ENCODE measurements around the gene SLC22A15. TPM values are rescaled to one million over a fixed set of nuclear protein-coding genes. Genes with fewer than 3 reads are reported as not detected.
"Not testable (repeated sequence)": the region's sequence is repeated elsewhere in the genome, so short reads cannot be mapped to it uniquely, and the experiment has no call there.

The SLC22A15 gene
- total and polyA plus RNA-seq, 12 donors, result 0.97 to 13.1 (median 7.7) TPM

DNA sequence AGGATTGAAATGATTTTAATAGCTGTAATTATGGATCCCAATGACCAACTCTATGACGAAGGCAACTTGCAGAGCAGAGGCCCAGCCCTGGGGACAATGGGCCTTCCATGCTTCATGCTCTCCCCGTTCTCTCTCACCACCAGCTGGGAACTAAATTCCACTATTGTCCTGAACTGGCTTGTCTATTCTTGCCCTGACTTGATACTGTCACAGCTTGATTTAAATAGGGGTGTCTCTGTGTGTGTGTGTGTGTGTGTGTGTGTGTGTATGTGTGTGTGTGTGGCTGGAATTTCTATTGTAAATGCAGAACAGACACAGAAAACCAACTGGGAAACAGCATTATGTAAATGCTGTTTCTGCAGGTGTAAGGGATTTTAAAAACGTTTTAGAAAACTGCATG, 57.0 kb downstream of the SLC22A15 start:
- ATAC-seq (no peak), DNase-seq (no peak)
- intact Hi-C loops (cut with DNase I), result no loop called here
- no peaks in the 10 kb centered on the region for H3K4me1 ChIP-seq
- H3K36me3 ChIP-seq, result peaks cover 0 to 88% (median 6%) of the 10 kb centered on the region in 9 donors
- no peak overlapping the region for H3K27ac ChIP-seq
- no peaks in the 10 kb centered on the region for H3K9me3 ChIP-seq
- no peaks in the 10 kb centered on the region for H3K27me3 ChIP-seq
- WGBS, 2 donors, result 74% methylated on average over 3 of the region's 3 CpGs
- H3K4me3 ChIP-seq, result no peak overlapping the region
- TF ChIP-seq, protein P1, sequence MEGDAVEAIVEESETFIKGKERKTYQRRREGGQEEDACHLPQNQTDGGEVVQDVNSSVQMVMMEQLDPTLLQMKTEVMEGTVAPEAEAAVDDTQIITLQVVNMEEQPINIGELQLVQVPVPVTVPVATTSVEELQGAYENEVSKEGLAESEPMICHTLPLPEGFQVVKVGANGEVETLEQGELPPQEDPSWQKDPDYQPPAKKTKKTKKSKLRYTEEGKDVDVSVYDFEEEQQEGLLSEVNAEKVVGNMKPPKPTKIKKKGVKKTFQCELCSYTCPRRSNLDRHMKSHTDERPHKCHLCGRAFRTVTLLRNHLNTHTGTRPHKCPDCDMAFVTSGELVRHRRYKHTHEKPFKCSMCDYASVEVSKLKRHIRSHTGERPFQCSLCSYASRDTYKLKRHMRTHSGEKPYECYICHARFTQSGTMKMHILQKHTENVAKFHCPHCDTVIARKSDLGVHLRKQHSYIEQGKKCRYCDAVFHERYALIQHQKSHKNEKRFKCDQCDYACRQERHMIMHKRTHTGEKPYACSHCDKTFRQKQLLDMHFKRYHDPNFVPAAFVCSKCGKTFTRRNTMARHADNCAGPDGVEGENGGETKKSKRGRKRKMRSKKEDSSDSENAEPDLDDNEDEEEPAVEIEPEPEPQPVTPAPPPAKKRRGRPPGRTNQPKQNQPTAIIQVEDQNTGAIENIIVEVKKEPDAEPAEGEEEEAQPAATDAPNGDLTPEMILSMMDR (IDR thresholded peaks at IDR 0.05), result no peak

DNA sequence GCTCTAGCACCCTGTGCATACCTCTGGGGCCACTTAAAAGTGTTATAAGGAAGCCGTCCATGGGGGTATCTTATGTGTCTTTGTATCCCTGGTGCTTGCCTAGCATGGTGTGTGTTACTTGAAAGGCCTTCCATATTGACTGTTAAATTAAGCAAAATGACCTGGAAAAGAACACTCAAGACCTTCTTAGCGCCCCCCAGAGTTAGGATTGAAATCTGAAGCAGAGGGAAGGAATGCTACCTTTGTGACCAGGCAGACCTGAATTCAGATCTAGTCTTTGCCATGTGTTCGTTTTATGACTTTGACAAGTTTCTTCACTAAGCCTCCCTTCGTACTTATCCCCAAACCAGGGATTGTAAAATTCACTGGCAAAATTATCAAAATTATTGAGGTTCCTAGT, 59.9 kb downstream of the SLC22A15 start:
- H3K4me1 ChIP-seq, result no peaks in the 10 kb centered on the region
- H3K36me3 ChIP-seq, result peaks cover 0 to 87% (median 6%) of the 10 kb centered on the region in 9 donors
- no peak overlapping the region for H3K27ac ChIP-seq
- no peak overlapping the region for H3K4me3 ChIP-seq
- intact Hi-C loops (cut with DNase I), result no loop called here
- no peaks in the 10 kb centered on the region for H3K27me3 ChIP-seq
- ATAC-seq (no peak), DNase-seq (no peak)
- TF ChIP-seq, protein P1 (IDR thresholded peaks at IDR 0.05), result no peak
- 76 to 81% methylated on average over 4 of the region's 4 CpGs for WGBS, 2 donors
- H3K9me3 ChIP-seq, result no peaks in the 10 kb centered on the region

DNA sequence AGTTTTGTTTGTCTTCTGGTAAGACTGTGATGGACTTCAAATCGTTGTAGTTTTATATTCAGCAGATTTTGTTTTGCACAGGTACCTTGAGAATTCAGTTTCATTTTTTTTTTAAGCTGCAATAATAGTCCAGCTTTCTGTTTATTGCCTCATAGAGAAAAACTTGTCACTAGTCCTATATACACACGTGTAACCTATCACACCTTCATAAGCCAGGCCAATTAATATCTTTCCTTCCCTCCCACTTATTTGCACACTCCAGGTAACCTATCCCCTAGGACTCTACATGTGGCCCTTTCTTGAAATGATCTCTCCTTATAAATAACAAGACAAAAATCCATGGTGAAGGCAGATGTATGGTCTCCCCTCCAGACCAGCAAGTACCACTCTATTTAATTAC, 62.4 kb downstream of the SLC22A15 start:
- TF ChIP-seq, protein P1 (IDR thresholded peaks at IDR 0.05), result no peak
- peaks cover 0 to 70% (median 6%) of the 10 kb centered on the region in 9 donors for H3K36me3 ChIP-seq
- WGBS, 2 donors, result 41 to 42% methylated on average over 2 of the region's 2 CpGs
- no peak overlapping the region for H3K4me3 ChIP-seq
- ATAC-seq (no peak), DNase-seq (no peak)
- H3K9me3 ChIP-seq, result no peaks in the 10 kb centered on the region
- no peaks in the 10 kb centered on the region for H3K4me1 ChIP-seq
- H3K27me3 ChIP-seq, result no peaks in the 10 kb centered on the region
- H3K27ac ChIP-seq, result no peak overlapping the region
- intact Hi-C loops (cut with DNase I), result no loop called here

DNA sequence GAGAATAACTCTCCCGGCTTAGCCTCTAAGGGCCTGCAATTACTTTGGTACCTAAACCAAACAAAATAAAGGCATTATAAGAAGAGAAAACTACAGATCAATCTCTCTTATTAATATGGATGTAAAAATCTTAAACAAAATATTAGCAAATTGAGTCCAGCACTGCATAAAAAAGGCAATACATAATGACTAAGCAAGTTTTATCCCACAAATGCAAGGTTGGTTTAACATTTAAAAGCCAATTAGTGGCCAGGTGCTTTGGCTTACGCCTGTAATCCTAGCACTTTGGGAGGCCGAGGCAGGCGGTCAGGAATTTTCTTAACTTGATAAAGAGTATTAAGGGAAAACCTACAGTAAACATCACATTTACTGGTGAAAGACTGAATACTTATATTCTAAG, 67.8 kb downstream of the SLC22A15 start:
- Histone ChIP-seq H3K9me3 (no peaks in the 10 kb centered on the region), H3K4me1 (no peaks in the 10 kb centered on the region), H3K4me3 (no peak overlapping the region), H3K36me3 (peaks cover 0 to 36% (median 0%) of the 10 kb centered on the region in 9 donors), H3K27me3 (no peaks in the 10 kb centered on the region), H3K27ac (no peak overlapping the region)
- intact Hi-C loops (cut with DNase I), result no loop called here
- ATAC-seq (no peak), DNase-seq (no peak)
- TF ChIP-seq, protein P1 (IDR thresholded peaks at IDR 0.05), result no peak
- WGBS, 2 donors, result 93 to 96% methylated on average over 4 of the region's 4 CpGs

DNA sequence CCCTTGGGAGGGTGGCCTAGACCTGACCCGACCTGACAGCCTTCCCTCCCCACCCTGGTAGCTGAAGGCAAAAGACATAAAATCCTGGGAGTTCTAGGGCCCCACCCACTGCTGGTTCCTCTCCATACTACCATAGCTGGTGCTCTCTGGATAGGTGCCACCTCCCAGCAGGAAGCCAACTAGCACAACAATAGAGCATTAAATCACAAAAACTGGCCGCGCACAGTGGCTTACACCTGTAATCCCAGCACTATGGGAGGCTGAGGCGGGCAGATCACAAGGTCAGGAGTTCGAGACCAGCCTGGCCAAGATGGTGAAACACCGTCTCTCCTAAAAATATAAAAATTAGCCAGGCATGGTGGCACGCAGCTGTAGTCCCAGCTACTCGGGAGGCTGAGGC, 70.6 kb downstream of the SLC22A15 start:
- H3K36me3 ChIP-seq, result peaks cover 0 to 18% (median 0%) of the 10 kb centered on the region in 9 donors
- WGBS, 2 donors, result 83 to 92% methylated on average over 8 of the region's 8 CpGs
- H3K27me3 ChIP-seq; intact Hi-C loops (cut with DNase I); ATAC-seq; H3K4me3 ChIP-seq; H3K4me1 ChIP-seq; H3K9me3 ChIP-seq; H3K27ac ChIP-seq; DNase-seq: not testable (repeated sequence)

DNA sequence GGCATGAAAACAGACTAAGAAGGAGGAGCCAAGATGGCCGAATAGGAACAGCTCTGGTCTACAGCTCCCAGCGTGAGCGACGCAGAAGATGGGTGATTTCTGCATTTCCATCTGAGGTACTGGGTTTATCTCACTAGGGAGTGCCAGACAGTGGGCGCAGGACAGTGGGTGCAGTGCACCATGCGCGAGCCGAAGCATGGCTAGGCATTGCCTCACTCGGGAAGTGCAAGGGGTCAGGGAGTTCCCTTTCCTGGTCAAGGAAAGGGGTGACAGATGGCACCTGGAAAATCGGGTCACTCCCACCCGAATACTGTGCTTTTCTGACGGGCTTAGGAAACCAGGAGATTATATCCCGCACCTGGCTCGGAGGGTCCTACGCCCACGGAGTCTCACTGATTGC, 75.6 kb downstream of the SLC22A15 start:
- H3K27ac ChIP-seq; DNase-seq; H3K4me1 ChIP-seq; H3K9me3 ChIP-seq; ATAC-seq; H3K4me3 ChIP-seq; intact Hi-C loops (cut with DNase I); H3K27me3 ChIP-seq; H3K36me3 ChIP-seq: not testable (repeated sequence)
- 94 to 96% methylated on average over 16 of the region's 16 CpGs for WGBS, 2 donors
